SK-N-SH (cell line): Measurements from ENCODE around the gene PRPF40B. TPM values are rescaled to one million over a fixed set of nuclear protein-coding genes. Genes with fewer than 3 reads are reported as not detected.

Experiments used
- CTCF ChIA-PET: fragments of 300-600, 350-600 bp; formaldehyde crosslinking; extraction: SDS; loops from one replicate; lab custom pipeline; 2021; lab: Yijun Ruan, JAX
- POLR2A ChIA-PET: fragments of 350-600 bp; sonication (Branson Sonifier 250); formaldehyde crosslinking; extraction: SDS; loops from one replicate; lab custom pipeline; 2020; ENCODE audit warnings: antibody characterized with exemption, inconsistent platforms; lab: Yijun Ruan, JAX
- DNase-seq: peaks from one replicate; pipeline ENCODE4 v3.0.0; 2012
- H2AFZ ChIP-seq: fragments of 200-600 bp; sonication (generic); 2 replicates; pipeline ENCODE4 v1.8.1; 2016; ENCODE audit warnings: antibody characterized with exemption, mild to moderate bottlenecking, low read depth
- H3F3A ChIP-seq: fragments of 200-600 bp; sonication (generic); replicated peaks from 2 replicates; pipeline ENCODE3; 2016; ENCODE audit warnings: antibody characterized with exemption, mild to moderate bottlenecking; ENCODE audit not compliant: insufficient read depth
- H3K27ac ChIP-seq, 2 experiments: fragments of 200-500 bp in 1 of 2; fragments of 200-600 bp in 1 of 2; sonication (Bioruptor generic) in 1 of 2; sonication (generic), shearing (Covaris generic) in 1 of 2; 2 replicates each; pipeline versions ENCODE4 v1.5.1 to v1.6.1; 2014 to 2016; ENCODE audit warnings: low read depth in 2 of 2, inconsistent platforms in 1 of 2, low read length in 1 of 2, mild to moderate bottlenecking in 1 of 2, mixed read lengths in 1 of 2
- H3K27me3 ChIP-seq: fragments of 200-600 bp; sonication (generic), shearing (Covaris generic); 2 replicates; pipeline ENCODE4 v1.6.1; 2016; ENCODE audit warnings: mixed run types; ENCODE audit not compliant: insufficient read depth
- H3K36me3 ChIP-seq, 2 experiments: fragments of 200-500 bp in 1 of 2; fragments of 200-600 bp in 1 of 2; sonication (Bioruptor generic) in 1 of 2; sonication (generic) in 1 of 2; replicated peaks in 1 of 2; 2 replicates each; pipeline versions ENCODE3 to v1.5.1; 2014 to 2016; ENCODE audit warnings: low read length in 1 of 2, mild to moderate bottlenecking in 1 of 2; ENCODE audit not compliant: insufficient read depth in 2 of 2, control insufficient read depth in 1 of 2
- H3K4me1 ChIP-seq, 2 experiments: fragments of 200-500 bp in 1 of 2; fragments of 200-600 bp in 1 of 2; sonication (Bioruptor generic) in 1 of 2; sonication (generic), shearing (Covaris generic) in 1 of 2; 2 replicates each; pipeline versions ENCODE4 v1.5.1 to v1.6.1; 2014 to 2016; ENCODE audit warnings: low read depth in 1 of 2, low read length in 1 of 2, mixed run types in 1 of 2; ENCODE audit not compliant: insufficient read depth in 2 of 2, control insufficient read depth in 1 of 2
- H3K4me2 ChIP-seq: fragments of 200-600 bp; sonication (generic), shearing (Covaris generic); 2 replicates; pipeline ENCODE4 v1.6.1; 2017; ENCODE audit warnings: mixed run types
- H3K4me3 ChIP-seq, 2 experiments: fragments of 200-500 bp in 1 of 2; fragments of 200-600 bp in 1 of 2; sonication (Bioruptor generic) in 1 of 2; sonication (generic), shearing (Covaris generic) in 1 of 2; 2 replicates each; pipeline versions ENCODE4 v1.5.1 to v1.8.1; 2014 to 2016; ENCODE audit warnings: low read depth in 2 of 2, inconsistent platforms in 1 of 2, low read length in 1 of 2, mild to moderate bottlenecking in 1 of 2, mixed read lengths in 1 of 2, moderate library complexity in 1 of 2
- H3K79me2 ChIP-seq: fragments of 200-600 bp; sonication (generic); 2 replicates; pipeline ENCODE4 v1.8.1; 2017; ENCODE audit warnings: mild to moderate bottlenecking; ENCODE audit not compliant: insufficient read depth
- H3K9ac ChIP-seq: fragments of 200-600 bp; sonication (generic); 2 replicates; pipeline ENCODE4 v1.6.1; 2017; ENCODE audit warnings: mixed run types
- H3K9me2 ChIP-seq: fragments of 200-600 bp; sonication (generic); 2 replicates; pipeline ENCODE4 v1.6.1; 2017; ENCODE audit warnings: mixed run types
- H3K9me3 ChIP-seq: fragments of 200-600 bp; sonication (generic); 2 replicates; pipeline ENCODE4 v1.6.1; 2017; ENCODE audit warnings: mixed run types, mild to moderate bottlenecking, moderate library complexity
- H4K20me1 ChIP-seq: fragments of 200-600 bp; sonication (generic); 2 replicates; pipeline ENCODE4 v1.6.1; 2017; ENCODE audit warnings: mild to moderate bottlenecking, mixed run types; ENCODE audit not compliant: insufficient read depth
- CHD2 ChIP-seq: fragments of 150-350 bp; IDR thresholded peaks from 2 replicates; pipeline ENCODE4 v1.6.1; 2018; ENCODE audit warnings: low read length; ENCODE audit not compliant: partially characterized antibody
- FOXJ3 ChIP-seq: sonication (generic); formaldehyde crosslinking; IDR thresholded peaks from 2 replicates; pipeline ENCODE4 v1.5.1; 2020; ENCODE audit warnings: mild to moderate bottlenecking, missing genetic modification reagents
- FOXM1 ChIP-seq: IDR thresholded peaks from 2 replicates; pipeline ENCODE4 v1.4.0; 2012; ENCODE audit warnings: low read depth, mild to moderate bottlenecking
- GABPA ChIP-seq: IDR thresholded peaks from 2 replicates; pipeline ENCODE4 v1.4.0; 2012; ENCODE audit warnings: low read depth, mild to moderate bottlenecking
- NFIC ChIP-seq: IDR thresholded peaks from 2 replicates; pipeline ENCODE4 v1.4.0; 2012; ENCODE audit warnings: borderline replicate concordance
- NRF1 ChIP-seq: IDR thresholded peaks from 2 replicates; pipeline ENCODE4 v1.6.1; 2012; ENCODE audit warnings: low read depth, mild to moderate bottlenecking, low read length
- POLR2AphosphoS5 ChIP-seq: IDR thresholded peaks from 2 replicates; pipeline ENCODE4 v1.6.1; 2012; ENCODE audit warnings: low read depth, low read length
- RAD21 ChIP-seq: IDR thresholded peaks from 2 replicates; pipeline ENCODE4 v1.6.1; 2012; ENCODE audit warnings: mild to moderate bottlenecking, low read length
- SIN3A ChIP-seq: IDR thresholded peaks from 2 replicates; pipeline ENCODE4 v1.6.1; 2012; ENCODE audit warnings: low read depth, mild to moderate bottlenecking, low read length, moderate library complexity, borderline replicate concordance
- YY1 ChIP-seq: IDR thresholded peaks from 2 replicates; pipeline ENCODE4 v1.4.0; 2012; ENCODE audit warnings: low read depth, mild to moderate bottlenecking
- WGBS: methylation state at CpG from one replicate; pipeline ENCODE4 v1.1.6; 2017; ENCODE audit warnings: low lambda C conversion rate; 5-methylcytosine and 5-hydroxymethylcytosine counted together
- polyA plus RNA-seq, 3 experiments: library from polyadenylated mRNA; depleted of rRNA; stranded (reverse); fragments of >200 nt; gene quantifications; 2 replicates each; pipeline ENCODE4 v1.2.3, GENCODE V29; 2012
- TF ChIP-seq, protein P1 (sequence below): fragments of 150-350 bp; IDR thresholded peaks from 2 replicates; pipeline ENCODE4 v1.6.1; 2017; ENCODE audit warnings: antibody characterized with exemption, low read length, low read depth, borderline replicate concordance
- TF ChIP-seq, protein P2 (sequence below): IDR thresholded peaks from 2 replicates; pipeline ENCODE4 v1.4.0; 2012; ENCODE audit warnings: low read depth

PRPF40B gene
- polyA plus RNA-seq, 1 of the 3 experiments (the other 2 are of a cell fraction): 27.0 TPM

DNA sequence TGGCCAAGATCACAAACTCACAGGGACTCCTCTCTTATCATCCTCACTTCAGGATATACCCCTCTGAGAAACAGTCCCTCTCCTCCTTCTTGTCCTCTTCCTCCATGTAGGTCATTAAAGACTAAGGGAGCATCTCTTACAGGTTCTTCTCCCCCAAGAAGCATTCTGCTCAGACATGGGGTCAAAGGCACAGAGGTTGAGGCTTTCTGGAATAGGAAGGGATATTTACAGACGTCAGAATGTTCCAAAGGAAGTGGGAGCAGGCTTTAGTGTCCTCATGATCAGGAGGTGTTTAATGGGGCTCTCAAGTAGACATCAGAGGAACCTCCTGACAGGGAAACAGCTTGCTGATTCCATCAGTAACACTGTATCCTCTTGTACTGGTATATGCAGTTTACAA, 36.4 kb downstream of the PRPF40B start:
- Histone ChIP-seq H3K36me3 (peaks cover 21 to 24% of the 10 kb centered on the region in 2 experiments), H3K9ac (no peak overlapping the region), H3K9me2 (no peaks in the 10 kb centered on the region), H3K27ac (no peak overlapping the region), H3K4me1 (peaks cover 19 to 21% of the 10 kb centered on the region in 2 experiments; a peak in 3 of 4 replicates), H3K4me3 (no peak overlapping the region), H3K4me2 (no peak overlapping the region), H3K27me3 (no peaks in the 10 kb centered on the region), H3K79me2 (peaks cover 33% of the 10 kb centered on the region; the same call in 1 of the 2 replicates), H2AFZ (no peak overlapping the region), H3F3A (peaks cover 19% of the 10 kb centered on the region), H3K9me3 (no peaks in the 10 kb centered on the region), H4K20me1 (no peaks in the 10 kb centered on the region)
- no peak for TF ChIP-seq NFIC
- TF ChIP-seq RAD21: no peak
- TF ChIP-seq, protein P1, sequence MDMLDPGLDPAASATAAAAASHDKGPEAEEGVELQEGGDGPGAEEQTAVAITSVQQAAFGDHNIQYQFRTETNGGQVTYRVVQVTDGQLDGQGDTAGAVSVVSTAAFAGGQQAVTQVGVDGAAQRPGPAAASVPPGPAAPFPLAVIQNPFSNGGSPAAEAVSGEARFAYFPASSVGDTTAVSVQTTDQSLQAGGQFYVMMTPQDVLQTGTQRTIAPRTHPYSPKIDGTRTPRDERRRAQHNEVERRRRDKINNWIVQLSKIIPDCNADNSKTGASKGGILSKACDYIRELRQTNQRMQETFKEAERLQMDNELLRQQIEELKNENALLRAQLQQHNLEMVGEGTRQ: no peak
- POLR2A ChIA-PET: no interaction called here
- CTCF ChIA-PET: interaction anchor here (1.2 to 30.5 kb wide), 3 partner anchors 15 to 102 kb away, joined by 3 to 590 read pairs (median 6); partner anchors contain the start of gene FMNL3
- no peak for DNase-seq
- WGBS: 100% methylated on average over 1 of the region's 1 CpG

DNA sequence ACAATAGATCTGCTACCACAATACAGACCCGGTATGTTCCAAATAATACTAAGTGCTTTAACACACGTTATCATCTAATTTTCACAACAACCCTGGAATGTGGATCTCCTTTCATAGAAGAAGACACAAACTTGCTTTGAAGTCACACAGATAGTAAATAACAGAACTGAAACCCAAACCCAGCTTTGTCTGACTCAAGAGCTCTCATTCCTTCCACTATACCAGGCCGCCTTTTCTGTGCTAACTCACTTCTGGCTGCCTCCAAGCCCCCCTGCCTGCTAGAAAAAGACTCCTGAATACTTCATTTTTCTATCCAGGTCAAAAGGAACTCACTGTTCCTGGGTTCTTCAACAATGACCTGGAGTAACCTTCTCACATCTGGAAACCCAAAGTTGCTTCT, 37.8 kb downstream of the PRPF40B start:
- Histone ChIP-seq H3K4me1 (peaks cover 20 to 21% of the 10 kb centered on the region in 2 experiments; a peak in 3 of 4 replicates), H3K36me3 (peaks cover 20 to 22% of the 10 kb centered on the region in 2 experiments), H3K79me2 (peaks cover 39% of the 10 kb centered on the region; the same call in 1 of the 2 replicates), H2AFZ (no peak overlapping the region), H3F3A (peaks cover 19% of the 10 kb centered on the region), H3K27ac (no peak overlapping the region), H3K9me2 (no peaks in the 10 kb centered on the region), H3K27me3 (no peaks in the 10 kb centered on the region), H3K4me2 (no peak overlapping the region), H3K4me3 (no peak overlapping the region), H4K20me1 (no peaks in the 10 kb centered on the region), H3K9me3 (no peaks in the 10 kb centered on the region), H3K9ac (no peak overlapping the region)
- no peak for TF ChIP-seq SIN3A
- 91% methylated on average over 3 of the region's 3 CpGs for WGBS
- CTCF ChIA-PET: interaction anchor here (1.7 to 30.5 kb wide), 2 partner anchors 13 to 51 kb away, joined by 3 to 590 read pairs; partner anchors contain the start of gene FMNL3
- POLR2A ChIA-PET: no interaction called here
- DNase-seq: no peak

DNA sequence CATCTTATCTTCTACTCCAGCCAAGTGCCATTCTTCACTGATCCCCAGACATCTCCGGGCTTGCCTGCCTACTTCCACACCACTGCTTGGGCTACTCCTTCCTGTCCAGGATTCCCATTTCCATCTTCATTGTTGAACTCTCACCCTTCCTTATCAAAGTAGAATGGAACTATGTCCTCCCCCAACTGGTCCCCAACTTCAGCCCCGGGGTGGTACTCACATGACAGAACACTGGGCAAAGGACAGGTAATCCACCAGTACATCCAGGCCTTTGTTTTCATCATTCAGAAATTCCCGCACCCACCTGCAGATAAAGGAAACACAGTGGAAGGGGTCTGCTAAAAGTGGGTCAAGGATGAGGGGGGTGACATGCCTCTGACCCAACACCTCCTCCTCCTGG, 38.4 kb downstream of the PRPF40B start:
- H3K4me1 ChIP-seq: peaks cover 20 to 21% of the 10 kb centered on the region in 2 experiments; a peak in 3 of 4 replicates
- no peaks in the 10 kb centered on the region for H4K20me1 ChIP-seq
- H3K9me3 ChIP-seq: no peaks in the 10 kb centered on the region
- no peak overlapping the region for H2AFZ ChIP-seq
- POLR2A ChIA-PET: interaction anchor here (0.6 kb wide), 1 partner anchor 305 kb away, joined by 3 read pairs; no protein-coding TSS in a partner anchor
- WGBS: 90% methylated on average over 3 of the region's 3 CpGs
- H3K9me2 ChIP-seq: no peaks in the 10 kb centered on the region
- H3K4me3 ChIP-seq: no peak overlapping the region
- CTCF ChIA-PET: interaction anchor here (1.7 kb wide), 1 partner anchor 13 kb away, joined by 3 read pairs; no protein-coding TSS in a partner anchor
- H3F3A ChIP-seq: peaks cover 19% of the 10 kb centered on the region
- H3K4me2 ChIP-seq: no peak overlapping the region
- DNase-seq: no peak
- TF ChIP-seq FOXJ3 (CRISPR knock-in tag) (no peak), CHD2 (no peak), YY1 (no peak), NRF1 (no peak), FOXM1 (no peak), POLR2AphosphoS5 (no peak), GABPA (no peak)
- TF ChIP-seq, protein P2, sequence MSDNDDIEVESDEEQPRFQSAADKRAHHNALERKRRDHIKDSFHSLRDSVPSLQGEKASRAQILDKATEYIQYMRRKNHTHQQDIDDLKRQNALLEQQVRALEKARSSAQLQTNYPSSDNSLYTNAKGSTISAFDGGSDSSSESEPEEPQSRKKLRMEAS: no peak
- peaks cover 41% of the 10 kb centered on the region; the same call in 1 of the 2 replicates for H3K79me2 ChIP-seq
- no peak overlapping the region for H3K9ac ChIP-seq
- H3K27me3 ChIP-seq: no peaks in the 10 kb centered on the region
- no peak overlapping the region for H3K27ac ChIP-seq
- H3K36me3 ChIP-seq: peaks cover 19 to 20% of the 10 kb centered on the region in 2 experiments
